ENCODE results near the gene THRAP3. TPM values are rescaled to one million over a fixed set of nuclear protein-coding genes. Genes with fewer than 3 reads are reported as not detected.

Gene THRAP3
- total RNA-seq, 2 donors from 2014 or later = 145 to 165 TPM

DNA sequence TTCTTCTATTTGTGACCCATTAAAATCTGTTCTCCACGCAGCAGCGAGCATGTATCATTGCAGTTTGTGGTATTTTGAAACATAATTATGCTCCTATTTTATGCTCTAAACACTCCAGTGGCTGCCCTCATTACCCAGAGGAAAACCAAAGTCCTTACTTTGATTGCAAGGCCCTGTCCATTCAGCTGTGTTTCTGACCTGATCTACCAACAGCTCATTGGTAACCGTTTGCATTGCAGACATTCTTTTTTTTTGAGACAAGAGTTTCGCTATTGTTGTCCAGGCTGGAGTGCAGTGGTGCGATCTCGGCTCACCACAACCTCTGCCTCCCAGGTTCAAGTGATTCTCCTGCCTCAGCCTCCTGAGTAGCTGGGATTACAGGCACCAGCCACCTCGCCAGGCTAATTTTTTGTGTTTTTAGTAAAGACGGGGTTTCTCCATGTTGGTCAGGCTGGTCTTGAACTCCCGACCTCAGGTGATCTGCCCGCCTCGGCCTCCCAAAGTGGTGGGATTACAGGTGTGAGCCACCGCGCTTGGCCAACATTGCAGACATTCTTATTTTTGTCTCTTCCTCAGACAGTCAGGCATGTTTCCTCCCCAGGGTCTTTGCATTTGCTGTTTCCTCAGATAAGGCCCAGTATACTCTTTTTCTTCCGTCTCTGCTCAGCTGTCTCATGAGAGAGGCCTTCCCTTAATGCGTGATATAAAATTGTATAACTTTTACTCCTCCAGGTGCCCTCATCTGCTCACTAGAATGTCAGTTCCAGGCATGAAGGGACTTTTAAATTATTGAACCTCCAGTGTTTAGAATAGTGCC lies 32.5 kb downstream of the THRAP3 start:
- DNase-seq = no peak
- Histone ChIP-seq H3K4me3 (ENCODE audit: low read length) (no peak overlapping the region), H3K27ac (ENCODE audit: low read depth, low read length) (no peak overlapping the region), H3K27me3 (ENCODE audit: control insufficient read depth, insufficient read depth, low read length, poor library complexity, severe bottlenecking) (no peaks in the 10 kb centered on the region), H3K9me3 (ENCODE audit: control insufficient read depth, low read length) (no peaks in the 10 kb centered on the region), H3K9ac (ENCODE audit: extremely low read depth, low read length, poor library complexity, severe bottlenecking) (no peak overlapping the region), H3K36me3 (ENCODE audit: control insufficient read depth, insufficient read depth, low read length) (peaks cover 52% of the 10 kb centered on the region), H3K4me1 (ENCODE audit: control insufficient read depth, insufficient read depth, low read length) (no peaks in the 10 kb centered on the region)
- WGBS, 2 experiments (ENCODE audit: insufficient coverage in 1 of 2, insufficient read length in 1 of 2) = 72 to 84% methylated on average over 11 to 15 of the region's 15 CpGs
- no peaks in the 10 kb centered on the region for H3K9me3 Mint-ChIP-seq
- peaks cover 42% of the 10 kb centered on the region for H3K36me3 Mint-ChIP-seq (ENCODE audit: low read depth)
- no peak overlapping the region for H3K4me3 Mint-ChIP-seq
- H3K27ac Mint-ChIP-seq = peak overlapping the region; percentile 17
- H3K4me1 Mint-ChIP-seq = peaks cover 3% of the 10 kb centered on the region
- TF ChIP-seq, protein P1, sequence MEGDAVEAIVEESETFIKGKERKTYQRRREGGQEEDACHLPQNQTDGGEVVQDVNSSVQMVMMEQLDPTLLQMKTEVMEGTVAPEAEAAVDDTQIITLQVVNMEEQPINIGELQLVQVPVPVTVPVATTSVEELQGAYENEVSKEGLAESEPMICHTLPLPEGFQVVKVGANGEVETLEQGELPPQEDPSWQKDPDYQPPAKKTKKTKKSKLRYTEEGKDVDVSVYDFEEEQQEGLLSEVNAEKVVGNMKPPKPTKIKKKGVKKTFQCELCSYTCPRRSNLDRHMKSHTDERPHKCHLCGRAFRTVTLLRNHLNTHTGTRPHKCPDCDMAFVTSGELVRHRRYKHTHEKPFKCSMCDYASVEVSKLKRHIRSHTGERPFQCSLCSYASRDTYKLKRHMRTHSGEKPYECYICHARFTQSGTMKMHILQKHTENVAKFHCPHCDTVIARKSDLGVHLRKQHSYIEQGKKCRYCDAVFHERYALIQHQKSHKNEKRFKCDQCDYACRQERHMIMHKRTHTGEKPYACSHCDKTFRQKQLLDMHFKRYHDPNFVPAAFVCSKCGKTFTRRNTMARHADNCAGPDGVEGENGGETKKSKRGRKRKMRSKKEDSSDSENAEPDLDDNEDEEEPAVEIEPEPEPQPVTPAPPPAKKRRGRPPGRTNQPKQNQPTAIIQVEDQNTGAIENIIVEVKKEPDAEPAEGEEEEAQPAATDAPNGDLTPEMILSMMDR (conservative IDR thresholded peaks at IDR 0.05) = no peak
- H3K27me3 Mint-ChIP-seq (ENCODE audit: insufficient read depth) = no peaks in the 10 kb centered on the region

DNA sequence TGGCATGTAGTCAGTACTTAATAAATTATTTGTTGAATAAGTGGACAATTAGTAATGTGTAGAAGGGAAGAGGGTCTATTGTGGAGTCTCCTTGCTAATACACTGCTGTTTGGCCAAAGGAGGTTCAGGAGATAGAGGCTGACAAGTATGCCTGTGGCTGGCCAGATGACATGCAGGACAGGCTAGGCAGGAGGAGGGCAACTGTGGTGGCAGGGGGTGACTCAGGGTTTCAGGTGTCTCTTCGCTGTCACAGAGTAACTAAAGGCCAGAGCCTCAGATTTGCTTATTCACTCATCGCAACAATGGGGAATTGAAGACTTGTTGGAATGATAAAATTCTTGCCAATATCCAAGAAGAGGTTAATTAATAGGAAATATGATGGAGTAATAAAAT lies 33.1 kb downstream of the THRAP3 start:
- no peaks in the 10 kb centered on the region for H3K4me1 ChIP-seq (ENCODE audit: control insufficient read depth, insufficient read depth, low read length)
- H3K4me3 ChIP-seq (ENCODE audit: low read length) = no peak overlapping the region
- 90 to 97% methylated on average over 2 of the region's 2 CpGs for WGBS, 2 experiments (ENCODE audit: insufficient coverage in 1 of 2, insufficient read length in 1 of 2)
- Mint-ChIP-seq H3K27me3 (ENCODE audit: insufficient read depth) (no peaks in the 10 kb centered on the region), H3K36me3 (ENCODE audit: low read depth) (peaks cover 44% of the 10 kb centered on the region), H3K27ac (peak overlapping the region; percentile 2), H3K4me1 (peaks cover 2% of the 10 kb centered on the region), H3K4me3 (no peak overlapping the region), H3K9me3 (no peaks in the 10 kb centered on the region)
- H3K9me3 ChIP-seq (ENCODE audit: control insufficient read depth, low read length) = no peaks in the 10 kb centered on the region
- peak; percentile 57 for DNase-seq
- peaks cover 58% of the 10 kb centered on the region for H3K36me3 ChIP-seq (ENCODE audit: control insufficient read depth, insufficient read depth, low read length)
- no peaks in the 10 kb centered on the region for H3K27me3 ChIP-seq (ENCODE audit: control insufficient read depth, insufficient read depth, low read length, poor library complexity, severe bottlenecking)
- no peak overlapping the region for H3K9ac ChIP-seq (ENCODE audit: extremely low read depth, low read length, poor library complexity, severe bottlenecking)
- TF ChIP-seq, protein P1 (conservative IDR thresholded peaks at IDR 0.05) = no peak
- no peak overlapping the region for H3K27ac ChIP-seq (ENCODE audit: low read depth, low read length)

DNA sequence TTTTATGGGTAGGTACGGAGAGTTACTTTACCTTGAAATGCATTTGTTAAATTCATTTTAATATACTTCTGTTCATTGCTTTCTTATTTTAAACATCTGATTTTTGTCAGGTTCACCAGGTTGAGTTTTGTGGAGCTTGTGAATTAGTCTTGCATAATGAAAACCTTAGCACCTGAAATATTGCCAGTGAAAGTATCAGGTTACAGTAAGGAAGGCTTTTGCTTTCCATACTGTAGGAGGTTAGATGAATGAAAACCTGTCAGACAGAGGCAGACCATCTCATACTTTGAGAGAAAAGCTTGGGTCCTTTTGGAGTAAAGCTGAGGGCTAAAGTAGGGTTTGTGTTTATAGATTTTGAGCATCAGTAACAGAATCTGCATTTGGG lies 34.7 kb downstream of the THRAP3 start:
- no peak for DNase-seq
- Histone ChIP-seq H3K9ac (ENCODE audit: extremely low read depth, low read length, poor library complexity, severe bottlenecking) (no peak overlapping the region), H3K9me3 (ENCODE audit: control insufficient read depth, low read length) (no peaks in the 10 kb centered on the region), H3K4me3 (ENCODE audit: low read length) (no peak overlapping the region), H3K27me3 (ENCODE audit: control insufficient read depth, insufficient read depth, low read length, poor library complexity, severe bottlenecking) (no peaks in the 10 kb centered on the region), H3K36me3 (ENCODE audit: control insufficient read depth, insufficient read depth, low read length) (peaks cover 67% of the 10 kb centered on the region), H3K27ac (ENCODE audit: low read depth, low read length) (no peak overlapping the region), H3K4me1 (ENCODE audit: control insufficient read depth, insufficient read depth, low read length) (no peaks in the 10 kb centered on the region)
- H3K27me3 Mint-ChIP-seq (ENCODE audit: insufficient read depth) = no peaks in the 10 kb centered on the region
- no peaks in the 10 kb centered on the region for H3K9me3 Mint-ChIP-seq
- H3K36me3 Mint-ChIP-seq (ENCODE audit: low read depth) = peaks cover 52% of the 10 kb centered on the region
- 100% methylated on average over 1 of the region's 1 CpG; no CpG with 5 or more reads in 1 of the 2 experiments for WGBS, 2 experiments (ENCODE audit: insufficient coverage in 1 of 2, insufficient read length in 1 of 2)
- H3K4me3 Mint-ChIP-seq = no peak overlapping the region
- H3K27ac Mint-ChIP-seq = peak overlapping the region; percentile 44
- TF ChIP-seq, protein P1 (conservative IDR thresholded peaks at IDR 0.05) = no peak
- H3K4me1 Mint-ChIP-seq = peaks cover 2% of the 10 kb centered on the region
